Activated T-cell treated with anti-CD3 and anti-CD28 coated beads for 24 hours (primary cell): Measurements from ENCODE around the gene BBIP1.
"Not testable (repeated sequence)": the region's sequence is repeated elsewhere in the genome, so short reads cannot be mapped to it uniquely, and the experiment has no call there.

Source experiments
- DNase-seq: peaks from one replicate; pipeline ENCODE4 v3.0.0-alpha.2; 2020; ENCODE audit warnings: low read depth

BBIP1 gene

GRCh38 chr10:110923856-110924493 lies 5.0 kb upstream of the BBIP1 start:
- DNase-seq: no peak

GRCh38 chr10:110919971-110920881 lies 1.2 kb upstream of the BBIP1 start:
- no peak for DNase-seq

DNA sequence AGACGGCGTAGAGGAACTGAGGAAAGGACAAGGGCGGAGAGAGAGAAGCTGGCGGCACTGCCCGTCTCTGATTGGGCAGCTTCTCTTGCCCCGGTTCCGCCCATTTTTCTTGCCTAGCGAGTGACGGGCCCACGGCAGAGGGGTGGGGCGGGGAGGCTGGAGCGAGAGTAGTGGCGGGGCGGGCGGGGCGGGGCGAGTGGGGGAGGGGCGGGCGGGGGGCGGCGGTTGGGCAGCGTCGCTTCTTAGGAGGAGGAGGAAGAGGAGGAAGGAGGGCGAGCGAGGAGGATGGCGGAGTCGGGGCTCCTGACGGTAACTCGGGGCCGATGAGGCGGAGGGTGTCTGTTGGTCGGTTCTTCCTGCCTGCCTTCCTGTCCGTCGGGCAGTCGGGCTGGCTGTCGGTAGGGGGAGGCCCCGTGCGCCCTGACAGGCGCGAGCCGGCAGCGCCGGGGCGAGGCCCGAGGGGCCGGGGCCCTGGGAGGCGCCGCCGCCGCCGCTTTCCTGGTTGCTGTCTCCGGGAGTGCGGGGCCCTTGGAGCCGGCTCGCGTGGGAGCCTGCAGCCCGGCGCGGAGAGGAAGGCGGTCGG lies 460 bp upstream of the BBIP1 start, which contains the start of gene SHOC2:
SHOC2 (plus strand) TSS at position 256 of the 583 bp plus-strand sequence. CDS start 44,755 bp downstream, outside the sequence.
- DNase-seq: no peak

GRCh38 chr10:110918269-110918642 lies 724 bp downstream of the BBIP1 start:
- DNase-seq: no peak

- no peak for DNase-seq
These were observed 2.2 kb downstream of the BBIP1 start for GRCh38 chr10:110916554-110917346.

- DNase-seq: not testable (repeated sequence)
These were observed 3.4 kb downstream of the BBIP1 start for GRCh38 chr10:110915600-110915999.

GRCh38 chr10:110915035-110915434 lies 3.9 kb downstream of the BBIP1 start:
- DNase-seq: no peak

DNA sequence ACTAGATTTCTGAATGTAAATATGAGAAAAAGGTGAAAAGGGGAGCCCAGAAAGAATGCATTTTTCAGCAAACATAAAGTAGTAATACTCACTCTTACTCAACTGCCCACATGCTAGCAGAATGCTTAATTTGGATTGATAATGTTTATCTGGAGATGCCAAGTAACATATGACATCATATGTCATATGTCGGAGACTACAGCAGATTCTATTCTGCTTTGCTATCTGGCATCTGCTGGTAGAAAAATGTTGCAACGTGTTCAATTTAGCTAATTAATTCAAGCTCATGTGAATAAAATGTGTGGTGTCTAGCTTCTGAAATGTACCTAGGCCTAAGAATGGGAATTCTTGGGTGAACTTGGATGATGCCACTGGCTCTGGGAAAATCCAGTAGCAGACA lies 4.5 kb downstream of the BBIP1 start:
- DNase-seq: no peak

DNA sequence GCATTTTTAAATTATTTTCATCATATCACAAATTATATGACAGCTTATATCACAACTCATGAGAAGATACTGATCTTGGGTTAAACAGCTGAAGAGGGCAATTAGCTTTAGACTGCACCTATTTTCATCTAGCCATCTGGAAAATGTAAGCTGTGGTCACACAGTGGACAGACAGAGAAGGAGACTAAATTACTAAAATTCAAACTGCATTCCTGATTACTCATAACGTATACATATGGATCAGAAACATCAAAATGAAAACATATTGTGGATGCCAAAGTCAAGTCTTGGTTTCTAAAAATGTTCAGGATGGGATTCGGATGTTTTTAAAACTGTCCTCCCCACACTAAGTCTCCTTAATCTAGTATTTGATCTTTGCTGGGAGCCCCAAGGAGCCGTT lies 6.6 kb downstream of the BBIP1 start:
- no peak for DNase-seq

DNA sequence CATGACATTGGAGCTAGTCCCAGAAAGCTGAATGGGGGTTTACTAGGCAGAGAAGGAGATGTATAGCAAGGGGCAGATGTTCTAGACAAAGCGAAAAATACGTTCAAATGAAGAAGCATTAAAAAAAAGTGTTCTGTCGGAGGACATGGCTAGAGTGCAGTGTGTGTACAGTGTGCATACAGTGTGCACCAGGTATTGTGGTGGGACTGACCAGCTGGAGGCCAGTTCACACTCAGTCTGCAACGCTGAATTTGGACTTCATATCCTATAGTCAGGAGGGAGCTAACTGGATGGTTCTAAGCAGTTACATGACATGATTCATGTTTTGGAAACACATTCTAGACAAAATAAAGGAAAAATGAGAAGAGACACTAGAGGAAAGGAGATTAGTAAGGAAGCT lies 8.8 kb downstream of the BBIP1 start:
- DNase-seq: no peak

- DNase-seq: no peak
These were observed 15.4 kb downstream of the BBIP1 start for GRCh38 chr10:110903280-110904278.

GRCh38 chr10:110901954-110902819 lies 16.8 kb downstream of the BBIP1 start:
- no peak for DNase-seq

- DNase-seq: no peak
These were observed 18.0 kb downstream of the BBIP1 start for GRCh38 chr10:110900983-110901382.

- no peak for DNase-seq
These were observed 20.6 kb downstream of the BBIP1 start for GRCh38 chr10:110898391-110898790.

DNA sequence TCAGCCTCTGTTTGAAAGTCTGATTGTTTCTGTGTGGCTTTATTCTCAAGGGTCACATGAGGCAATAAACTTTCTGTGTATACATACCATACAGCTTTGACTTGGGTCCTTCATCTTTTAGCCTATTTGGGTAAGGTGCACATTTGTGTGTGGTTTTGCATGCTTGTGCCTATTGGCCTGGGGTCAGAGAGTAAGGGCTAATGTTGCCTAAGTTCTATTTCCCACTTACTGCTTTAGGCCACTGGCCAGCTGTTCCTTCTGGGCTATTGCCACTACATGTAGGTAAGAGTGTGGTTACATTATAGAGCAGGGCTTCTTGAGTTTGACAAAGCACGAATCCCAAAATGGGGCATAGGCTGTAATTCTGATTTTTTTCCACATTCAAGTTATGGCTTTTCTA lies 21.8 kb downstream of the BBIP1 start:
- DNase-seq: no peak

- DNase-seq: no peak
These were observed 25.3 kb downstream of the BBIP1 start for GRCh38 chr10:110893559-110894179.

DNA sequence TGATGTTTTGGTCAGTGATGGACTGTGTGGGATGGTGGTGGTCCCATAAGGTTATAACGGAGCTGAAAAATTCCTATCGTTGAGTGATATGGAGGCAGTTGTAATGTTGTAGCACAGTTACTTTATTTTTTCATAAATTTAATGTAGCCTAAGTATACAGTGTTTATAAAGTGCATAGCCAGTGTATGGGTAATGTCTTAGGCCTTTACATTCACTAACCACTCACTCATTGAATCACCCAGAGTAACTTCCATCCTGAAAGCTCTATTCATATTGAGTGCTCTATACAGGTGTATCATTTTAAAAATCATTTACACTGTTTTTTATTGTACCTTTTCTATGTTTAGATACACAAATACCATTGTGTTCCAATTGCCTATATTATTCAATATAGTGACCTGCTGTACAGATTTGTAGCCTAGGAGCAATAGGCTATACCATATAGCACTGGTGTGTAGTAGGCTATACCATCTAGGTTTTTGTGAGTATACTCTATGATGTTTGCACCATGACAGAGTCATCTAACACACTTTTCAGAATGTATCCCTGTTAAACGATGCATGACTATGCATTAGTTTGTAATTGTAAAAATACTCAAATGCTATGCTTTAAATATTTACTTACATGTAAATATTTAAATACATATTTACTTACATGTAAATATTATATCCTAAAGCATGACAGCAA lies 26.2 kb downstream of the BBIP1 start:
- no peak for DNase-seq

DNA sequence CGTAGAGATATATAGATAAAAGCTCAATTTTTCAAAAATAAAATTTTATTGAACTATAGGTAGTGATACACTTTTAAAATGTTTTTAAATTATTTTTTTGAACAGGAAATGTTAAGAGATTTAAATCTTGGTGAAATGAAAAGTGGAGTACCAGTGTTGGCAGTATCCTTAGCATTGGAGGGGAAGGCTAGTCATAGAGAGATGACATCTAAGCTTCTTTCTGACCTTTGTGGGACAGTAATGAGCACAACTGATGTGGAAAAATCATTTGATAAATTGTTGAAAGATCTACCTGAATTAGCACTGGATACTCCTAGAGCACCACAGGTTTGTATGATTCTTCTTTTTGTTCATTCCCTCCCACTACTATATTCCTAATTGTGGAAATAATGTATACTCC lies 31.4 kb downstream of the BBIP1 start:
- DNase-seq: no peak
